HepG2 (cell line): ENCODE results near the gene ZNF584. TPM values are rescaled to one million over a fixed set of nuclear protein-coding genes. Genes with fewer than 3 reads are reported as not detected.

ENCODE experiments used
- ATAC-seq: fragments of 200-7000 bp; cut with Tn5 transposase; 3 replicates; pipeline ENCODE4 v1.9.1; 2020; ENCODE audit warnings: mild to moderate bottlenecking, moderate library complexity
- BruUV-seq: library from RNA; stranded (reverse); fragments of 400-500 nt; replicated peaks from 2 replicates; lab custom pipeline; 2021; lab: Mats Ljungman, UMichigan
- CTCF ChIA-PET: fragments of 300-600 bp; formaldehyde crosslinking; extraction: SDS; loops from one replicate; lab custom pipeline; 2021; ENCODE audit warnings: low total read pairs, inconsistent platforms, low intra/inter-chr PET ratio; lab: Yijun Ruan, JAX
- POLR2A ChIA-PET: fragments of 350-600 bp; sonication (Branson Sonifier 250); formaldehyde crosslinking; loops from one replicate; lab custom pipeline; 2020; ENCODE audit warnings: antibody characterized with exemption, inconsistent platforms; lab: Yijun Ruan, JAX
- DNase-seq: peaks from one replicate; pipeline ENCODE4 v3.0.0-alpha.2; 2015; ENCODE audit warnings: low spot score
- FAIRE-seq: peaks from 3 replicates; lab custom pipeline; 2011; peaks lifted over from hg19 to GRCh38; lab: Jason Lieb, UNC
- H2AFZ ChIP-seq: one replicate; pipeline ENCODE4 v1.6.1; 2011; ENCODE audit warnings: low read length, inconsistent platforms
- H3K27ac ChIP-seq: fragments of 300-600 bp; 3 replicates; pipeline ENCODE4 v1.8.0; 2011; ENCODE audit warnings: mixed run types, mild to moderate bottlenecking, mixed read lengths, low read length, inconsistent platforms; ENCODE audit not compliant: insufficient read depth; ENCODE audit errors: extremely low read length
- H3K27me3 ChIP-seq, 2 experiments: fragments of 200-600 bp in 1 of 2; 2 replicates in 1 of 2; 3 replicates in 1 of 2; pipeline versions ENCODE4 v1.6.0 to v1.8.0; 2011; ENCODE audit warnings: low read length in 2 of 2, mild to moderate bottlenecking in 2 of 2, moderate library complexity in 2 of 2, inconsistent platforms in 1 of 2; ENCODE audit not compliant: insufficient read depth in 2 of 2, control insufficient read depth in 1 of 2
- H3K36me3 ChIP-seq, 2 experiments: fragments of 200-600 bp in 1 of 2; replicated peaks in 1 of 2; 2 replicates in 1 of 2; 3 replicates in 1 of 2; pipeline versions ENCODE4 v1.5.1 to v1.8.0; 2011; ENCODE audit warnings: low read length in 2 of 2, inconsistent platforms in 1 of 2; ENCODE audit not compliant: insufficient read depth in 2 of 2, control insufficient read depth in 1 of 2
- H3K4me1 ChIP-seq: 2 replicates; pipeline ENCODE4 v1.5.1; 2012; ENCODE audit warnings: low read length, inconsistent platforms; ENCODE audit not compliant: insufficient read depth
- H3K4me2 ChIP-seq: 2 replicates; pipeline ENCODE4 v1.6.0; 2011; ENCODE audit warnings: low read depth, low read length, inconsistent platforms
- H3K4me3 ChIP-seq, 3 experiments: fragments of 200-600 bp in 1 of 3; sonication (generic), shearing (Covaris generic) in 1 of 3; replicated peaks in 1 of 3; 2 replicates each; pipeline ENCODE4 v1.5.1; 2011 to 2016; ENCODE audit warnings: low read length in 3 of 3, inconsistent platforms in 2 of 3, low read depth in 2 of 3, mild to moderate bottlenecking in 2 of 3, control low read depth in 1 of 3, mixed read lengths in 1 of 3; ENCODE audit not compliant: insufficient read depth in 1 of 3
- H3K79me2 ChIP-seq: one replicate; pipeline ENCODE4 v1.6.1; 2011; ENCODE audit warnings: low read length, inconsistent platforms; ENCODE audit not compliant: insufficient read depth
- H3K9ac ChIP-seq: 2 replicates; pipeline ENCODE4 v1.6.0; 2011; ENCODE audit warnings: mild to moderate bottlenecking, low read depth, low read length, inconsistent platforms; ENCODE audit not compliant: insufficient read depth
- H3K9me3 ChIP-seq: 2 replicates; pipeline ENCODE4 v1.5.1; 2012; ENCODE audit warnings: mild to moderate bottlenecking, low read length
- H4K20me1 ChIP-seq: 2 replicates; pipeline ENCODE4 v1.6.0; 2011; ENCODE audit warnings: inconsistent platforms, mild to moderate bottlenecking, low read length, moderate library complexity; ENCODE audit not compliant: insufficient read depth
- CEBPB ChIP-seq: IDR thresholded peaks from 2 replicates; pipeline ENCODE4 v1.6.1; 2011; ENCODE audit warnings: low read depth, low read length, improper control_type of control experiment, borderline replicate concordance
- DPF2 ChIP-seq: sonication (generic); formaldehyde crosslinking; IDR thresholded peaks from 2 replicates; pipeline ENCODE4 v1.4.0; 2020; ENCODE audit warnings: mild to moderate bottlenecking, low read depth, missing genetic modification reagents, borderline replicate concordance
- FOXO1 ChIP-seq: sonication (generic); formaldehyde crosslinking; IDR thresholded peaks from 2 replicates; pipeline ENCODE4 v1.4.0; 2020; ENCODE audit warnings: missing genetic modification reagents
- GZF1 ChIP-seq: sonication (generic); formaldehyde crosslinking; IDR thresholded peaks from 2 replicates; pipeline ENCODE4 v1.5.1; 2020; ENCODE audit warnings: mild to moderate bottlenecking, missing genetic modification reagents
- HNRNPL ChIP-seq: fragments of 200-400 bp; formaldehyde crosslinking; IDR thresholded peaks from 2 replicates; pipeline ENCODE4 v1.6.1; 2017; ENCODE audit warnings: mild to moderate bottlenecking, low read depth, low read length
- MED1 ChIP-seq: sonication (generic); formaldehyde crosslinking; IDR thresholded peaks from 2 replicates; pipeline ENCODE4 v1.4.0; 2020; ENCODE audit warnings: missing genetic modification reagents
- MEIS1 ChIP-seq: sonication (generic); formaldehyde crosslinking; IDR thresholded peaks from 2 replicates; pipeline ENCODE4 v1.9.0; 2021; ENCODE audit warnings: mild to moderate bottlenecking, missing genetic modification reagents, moderate library complexity, borderline replicate concordance
- MEIS2 ChIP-seq: sonication (generic); formaldehyde crosslinking; IDR thresholded peaks from 2 replicates; pipeline ENCODE4 v1.9.0; 2021; ENCODE audit warnings: mild to moderate bottlenecking, missing genetic modification reagents
- MLLT10 ChIP-seq: sonication (generic); formaldehyde crosslinking; IDR thresholded peaks from 2 replicates; pipeline ENCODE4 v1.4.0; 2020; ENCODE audit warnings: missing genetic modification reagents
- NCOA2 ChIP-seq: sonication (generic); formaldehyde crosslinking; IDR thresholded peaks from 2 replicates; pipeline ENCODE4 v1.8.0; 2022; ENCODE audit warnings: inconsistent platforms
- NR2F2 ChIP-seq: IDR thresholded peaks from 2 replicates; pipeline ENCODE4 v1.6.1; 2012; ENCODE audit warnings: low read depth, inconsistent platforms, borderline replicate concordance
- RARG ChIP-seq: sonication (generic); formaldehyde crosslinking; IDR thresholded peaks from 2 replicates; pipeline ENCODE4 v1.4.0; 2020; ENCODE audit warnings: low read depth, mild to moderate bottlenecking, missing genetic modification reagents
- REL ChIP-seq: sonication (generic); formaldehyde crosslinking; conservative IDR thresholded peaks from 2 replicates; pipeline ENCODE4 v1.8.0; 2022; ENCODE audit warnings: mild to moderate bottlenecking, missing genetic modification reagents, moderate library complexity
- RFX5 ChIP-seq: IDR thresholded peaks from 2 replicates; pipeline ENCODE4 v1.6.1; 2011; ENCODE audit warnings: low read depth, low read length, improper control_type of control experiment
- SIN3A ChIP-seq: IDR thresholded peaks from 2 replicates; pipeline ENCODE4 v1.6.1; 2011; ENCODE audit warnings: low read depth, mild to moderate bottlenecking, control low read depth, low read length, borderline replicate concordance
- XRCC5 ChIP-seq: fragments of 200-400 bp; formaldehyde crosslinking; optimal IDR thresholded peaks from 2 replicates; pipeline ENCODE3; 2017; ENCODE audit warnings: mild to moderate bottlenecking, low read length
- ZFAT ChIP-seq: sonication (generic); formaldehyde crosslinking; conservative IDR thresholded peaks from 2 replicates; pipeline ENCODE4 v1.8.1; 2023; ENCODE audit warnings: missing genetic modification reagents, inconsistent platforms
- ZMYM4 ChIP-seq: sonication (generic); formaldehyde crosslinking; IDR thresholded peaks from 2 replicates; pipeline ENCODE4 v1.8.1; 2023; ENCODE audit warnings: mild to moderate bottlenecking, missing genetic modification reagents
- ZNF121 ChIP-seq: sonication (generic); formaldehyde crosslinking; IDR thresholded peaks from 2 replicates; pipeline ENCODE4 v1.5.0; 2020; ENCODE audit warnings: mild to moderate bottlenecking, missing genetic modification reagents
- ZNF264 ChIP-seq: sonication (generic); formaldehyde crosslinking; IDR thresholded peaks from 2 replicates; pipeline ENCODE4 v1.4.0; 2020; ENCODE audit warnings: missing genetic modification reagents
- ZNF557 ChIP-seq: sonication (generic); formaldehyde crosslinking; IDR thresholded peaks from 2 replicates; pipeline ENCODE4 v1.4.0; 2020; ENCODE audit warnings: missing genetic modification reagents
- ZNF563 ChIP-seq: sonication (generic); formaldehyde crosslinking; IDR thresholded peaks from 2 replicates; pipeline ENCODE4 v1.8.0; 2022; ENCODE audit warnings: mild to moderate bottlenecking, moderate library complexity, missing genetic modification reagents
- ZNF572 ChIP-seq: sonication (generic); formaldehyde crosslinking; IDR thresholded peaks from 2 replicates; pipeline ENCODE4 v1.5.1; 2020; ENCODE audit warnings: mild to moderate bottlenecking, missing genetic modification reagents
- ZNF660 ChIP-seq: sonication (generic); formaldehyde crosslinking; IDR thresholded peaks from 2 replicates; pipeline ENCODE4 v1.5.1; 2020; ENCODE audit warnings: mild to moderate bottlenecking, low read depth, missing genetic modification reagents, borderline replicate concordance
- ZNF703 ChIP-seq: sonication (generic); formaldehyde crosslinking; IDR thresholded peaks from 2 replicates; pipeline ENCODE4 v1.5.1; 2020; ENCODE audit warnings: missing genetic modification reagents, mild to moderate bottlenecking, moderate library complexity, borderline replicate concordance
- WGBS: methylation state at CpG from one replicate; pipeline ENCODE4 v1.1.6; 2017; ENCODE audit warnings: low lambda C conversion rate; 5-methylcytosine and 5-hydroxymethylcytosine counted together
- in situ Hi-C: cut with HindIII; loops from 2 replicates; pipeline ENCODE4 v1.10.0; 2017; ENCODE audit warnings: low pct_unique_long_range_greater_than_20kb; ENCODE audit not compliant: extremely low pct_ligation_motif_present
- intact Hi-C: fragments of 100-400 bp; cut with micrococcal nuclease; formaldehyde crosslinking; loops from one replicate; pipeline ENCODE4 v1.10.0; 2022; ENCODE audit not compliant: unreplicated experiment
- polyA plus RNA-seq, 8 experiments: library from polyadenylated mRNA; depleted of rRNA in 3 of 8; stranded (reverse) in 7 of 8; unstranded in 1 of 8; fragments of >200 nt; fragmentation: Illumina TruSeq in 4 of 8; extraction: Trizol in 4 of 8; gene quantifications; 2 replicates each; pipeline versions ENCODE4 v1.2.1 to v1.2.3, GENCODE V29; 2011 to 2016; ENCODE audit warnings: low read depth in 4 of 8, missing spikeins in 1 of 8, mixed read lengths in 1 of 8; ENCODE audit not compliant: insufficient read depth in 1 of 8
- total RNA-seq, 5 experiments: library from RNA; depleted of rRNA; stranded (reverse); fragments of >200 nt; fragmentation: Illumina TruSeq; extraction: Trizol; gene quantifications; 2 replicates each; pipeline ENCODE4 v1.2.3, GENCODE V29; 2016; ENCODE audit warnings: low read depth in 1 of 5
- TF ChIP-seq, protein P1 (sequence below): sonication (generic); formaldehyde crosslinking; IDR thresholded peaks from 2 replicates; pipeline ENCODE4 v1.8.0; 2022; ENCODE audit warnings: mild to moderate bottlenecking, missing genetic modification reagents, moderate library complexity

Gene ZNF584
- total and polyA plus RNA-seq, 2 of the 13 experiments (the other 11 are each of a cell fraction or from before 2014, with no cell fraction given) = 2.4 to 7.0 TPM

DNA sequence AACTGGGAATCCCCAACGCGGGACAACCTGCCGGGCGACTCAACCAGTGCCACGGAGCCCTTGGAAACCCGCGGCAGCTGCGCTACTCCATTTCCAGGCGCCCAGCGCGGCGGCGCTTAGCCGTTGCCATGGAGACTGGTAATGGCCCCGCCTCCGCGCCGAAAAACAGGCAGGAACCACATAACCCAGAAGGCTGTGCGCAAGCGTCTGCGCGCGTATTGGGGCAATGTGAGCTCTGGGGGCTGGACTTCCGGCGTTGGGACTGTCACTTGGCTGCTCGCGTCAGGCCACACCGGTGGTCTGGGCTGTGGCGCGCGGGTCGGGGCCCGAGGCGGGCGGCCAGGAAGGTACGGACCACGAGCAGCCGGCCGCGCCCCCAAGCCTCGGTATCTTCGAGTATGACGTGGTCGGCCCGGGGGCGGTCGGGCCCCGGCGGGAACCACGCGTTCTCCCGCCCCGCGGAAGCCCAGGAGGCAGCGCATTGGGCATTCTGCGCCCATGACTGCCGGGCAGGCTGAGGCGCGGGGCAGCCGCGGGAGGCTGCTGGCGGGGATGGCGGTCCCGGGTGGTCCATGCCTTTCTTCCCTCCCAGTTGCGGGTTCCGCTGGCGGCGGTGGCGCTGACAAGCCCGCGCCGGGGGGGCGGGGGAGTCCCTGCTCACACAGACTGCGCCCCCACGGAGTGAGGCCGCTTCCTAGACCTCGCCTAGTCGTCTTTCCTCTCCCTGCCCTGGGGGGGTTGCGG, 43.1 kb downstream of the ZNF584 start, which contains the start of gene ZNF324B:
ZNF324B (plus strand) TSS at position 265 of the 744 bp plus-strand sequence. CDS start 2,080 bp downstream, outside the sequence.
- ATAC-seq (peak; percentile 98), DNase-seq (peak; percentile 94), FAIRE-seq (peak; percentile 68)
- Histone ChIP-seq H3K79me2 (no peaks in the 10 kb centered on the region), H4K20me1 (no peaks in the 10 kb centered on the region), H3K27me3 (no peaks in the 10 kb centered on the region), H3K4me1 (peaks cover 7% of the 10 kb centered on the region), H3K27ac (no peak within 1 kb of the TSS), H2AFZ (no peak within 1 kb of the TSS), H3K36me3 (no peaks in the 10 kb centered on the region), H3K9ac (peak within 1 kb of the TSS; percentile 65), H3K4me2 (peak within 1 kb of the TSS; percentile 88), H3K9me3 (peaks cover 21% of the 10 kb centered on the region), H3K4me3 (peak within 1 kb of the TSS; percentile 68 to 92 (median 83))
- ChIA-PET CTCF (no interaction called here), POLR2A (interaction anchor here (1.2 to 1.8 kb wide), 3 partner anchors 43 to 124 kb away, joined by 4 to 6 read pairs (median 5); partner anchors contain the start of genes ZNF497 and ZNF584)
- BruUV-seq = no TSS peak
- WGBS = 1% methylated on average over 17 of the region's 79 CpGs
- intact Hi-C loops = loop anchor here (2.0 to 5.0 kb wide), 2 partner anchors 15 to 44 kb away; partner anchors contain the start of genes ZNF324 and ZNF584
- in situ Hi-C loops = no loop called here
- no peak for TF ChIP-seq NR2F2
- TF ChIP-seq XRCC5 = peak; percentile 16
- TF ChIP-seq RARG (CRISPR knock-in tag) = no peak
- TF ChIP-seq, protein P1, sequence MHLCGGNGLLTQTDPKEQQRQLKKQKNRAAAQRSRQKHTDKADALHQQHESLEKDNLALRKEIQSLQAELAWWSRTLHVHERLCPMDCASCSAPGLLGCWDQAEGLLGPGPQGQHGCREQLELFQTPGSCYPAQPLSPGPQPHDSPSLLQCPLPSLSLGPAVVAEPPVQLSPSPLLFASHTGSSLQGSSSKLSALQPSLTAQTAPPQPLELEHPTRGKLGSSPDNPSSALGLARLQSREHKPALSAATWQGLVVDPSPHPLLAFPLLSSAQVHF (CRISPR knock-in tag) = no peak
- TF ChIP-seq ZNF660 (CRISPR knock-in tag) = no peak
- TF ChIP-seq ZNF121 (CRISPR knock-in tag) = no peak
- TF ChIP-seq MED1 (CRISPR knock-in tag) = peak; percentile 32; the same call in 1 of the 2 replicates
- no peak for TF ChIP-seq ZMYM4 (CRISPR knock-in tag)
- TF ChIP-seq NCOA2 = no peak
- no peak for TF ChIP-seq MLLT10 (CRISPR knock-in tag)
- TF ChIP-seq ZNF703 (CRISPR knock-in tag) = no peak
- TF ChIP-seq HNRNPL = no peak
- no peak for TF ChIP-seq ZNF557 (CRISPR knock-in tag)
- no peak for TF ChIP-seq MEIS2 (CRISPR knock-in tag)
- no peak; the same call in 1 of the 2 replicates for TF ChIP-seq GZF1 (CRISPR knock-in tag)
- 0 out of 2 replicates have a peak, but pooled peaks have one; percentile 57 for TF ChIP-seq ZNF572 (CRISPR knock-in tag)
- TF ChIP-seq MEIS1 (CRISPR knock-in tag) = no peak
- peak; percentile 92 for TF ChIP-seq SIN3A
- no peak for TF ChIP-seq CEBPB
- no peak for TF ChIP-seq ZNF264 (CRISPR knock-in tag)
- TF ChIP-seq ZFAT = no peak
- 0 out of 2 replicates have a peak, but pooled peaks have one; percentile 71 for TF ChIP-seq REL
- TF ChIP-seq DPF2 (CRISPR knock-in tag) = no peak
- peak; percentile 64 for TF ChIP-seq RFX5
- peak; percentile 89; the same call in 1 of the 2 replicates for TF ChIP-seq ZNF563 (CRISPR knock-in tag)
- no peak; the same call in 1 of the 2 replicates for TF ChIP-seq FOXO1 (CRISPR knock-in tag)
